CD4-positive, alpha-beta T cell (primary cell): Measurements from ENCODE around the gene ZP3. TPM values are rescaled to one million over a fixed set of nuclear protein-coding genes. Genes with fewer than 3 reads are reported as not detected.
A peak's percentile ranks its signal among the peaks of the same experiment; 100 is the strongest.
"Not testable (repeated sequence)": the region's sequence is repeated elsewhere in the genome, so short reads cannot be mapped to it uniquely, and the experiment has no call there.

ENCODE experiments used
- ATAC-seq: fragments of 200-7000 bp; cut with Tn5 transposase; one replicate; pipeline ENCODE4 v1.10.0; 2022; ENCODE audit warnings: mild to moderate bottlenecking; ENCODE audit not compliant: poor library complexity
- CTCF ChIA-PET: fragments of 350-600 bp; sonication (Branson Sonifier 250); formaldehyde crosslinking; loops from one replicate; lab custom pipeline; 2021; ENCODE audit warnings: antibody characterized with exemption, inconsistent platforms; lab: Charles Lee
- POLR2A ChIA-PET: fragments of 350-600 bp; sonication (Branson Sonifier 250); formaldehyde crosslinking; loops from one replicate; lab custom pipeline; 2021; ENCODE audit warnings: antibody characterized with exemption, inconsistent platforms; lab: Charles Lee
- DNase-seq, 14 experiments: peaks; one replicate each; pipeline ENCODE4 v3.0.0-alpha.2; 2013 to 2020; ENCODE audit warnings: mixed read lengths in 2 of 14
- H3K27ac ChIP-seq, 2 donors: one replicate each; pipeline versions ENCODE4 v1.5.1 to v1.7.0; 2013; ENCODE audit warnings: low read length in 2 of 2, low read depth in 1 of 2, mild to moderate bottlenecking in 1 of 2
- H3K27me3 ChIP-seq, 2 experiments: 1 replicate in 1 of 2; 2 replicates in 1 of 2; pipeline versions ENCODE4 v1.6.1 to v1.7.0; 2013; ENCODE audit warnings: low read length in 2 of 2, control low read depth in 1 of 2, mild to moderate bottlenecking in 1 of 2, moderate library complexity in 1 of 2; ENCODE audit not compliant: insufficient read depth in 2 of 2, control insufficient read depth in 1 of 2
- H3K36me3 ChIP-seq: one replicate; pipeline ENCODE4 v1.6.1; 2013; ENCODE audit warnings: low read length, control low read depth; ENCODE audit not compliant: insufficient read depth
- H3K4me1 ChIP-seq: one replicate; pipeline ENCODE4 v1.6.1; 2013; ENCODE audit warnings: low read length, control low read depth; ENCODE audit not compliant: insufficient read depth
- H3K4me3 ChIP-seq: one replicate; pipeline ENCODE4 v1.5.1; 2013; ENCODE audit warnings: mild to moderate bottlenecking, low read length, moderate library complexity
- H3K9me3 ChIP-seq, 2 experiments: 1 replicate in 1 of 2; 2 replicates in 1 of 2; pipeline versions ENCODE4 v1.6.1 to v1.7.0; 2013; ENCODE audit warnings: low read length in 2 of 2, mild to moderate bottlenecking in 2 of 2, control low read depth in 1 of 2, moderate library complexity in 1 of 2; ENCODE audit not compliant: control insufficient read depth in 1 of 2, insufficient read depth in 1 of 2
- H3K27ac Mint-ChIP-seq: one replicate; pipeline ENCODE4 v1.8.0; 2020; ENCODE audit warnings: mixed read lengths
- H3K27me3 Mint-ChIP-seq: one replicate; pipeline ENCODE4 v1.8.0; 2021; ENCODE audit warnings: mixed read lengths
- H3K36me3 Mint-ChIP-seq: one replicate; pipeline ENCODE4 v1.8.0; 2021; ENCODE audit warnings: low read depth, mixed read lengths
- H3K4me1 Mint-ChIP-seq: one replicate; pipeline ENCODE4 v1.8.0; 2021; ENCODE audit warnings: low read depth, mixed read lengths
- H3K4me3 Mint-ChIP-seq: one replicate; pipeline ENCODE4 v1.8.0; 2020; ENCODE audit warnings: mild to moderate bottlenecking, mixed read lengths
- H3K9me3 Mint-ChIP-seq: one replicate; pipeline ENCODE4 v1.8.0; 2020; ENCODE audit warnings: mixed read lengths
- intact Hi-C, 2 experiments: fragments of 100-400 bp; cut with DNase I in 1 of 2; cut with micrococcal nuclease in 1 of 2; formaldehyde crosslinking; loops; one replicate each; pipeline versions ENCODE4 v1.15.1 to v1.9.0; 2023 to 2025; cut with DNase I, micrococcal nuclease
- total RNA-seq, 174 experiments: library from RNA in 2 of 174; stranded (reverse) in 2 of 174; gene quantifications; one replicate each; pipeline ENCODE4 v1.2.3 and lab custom pipeline; 2021 to 2026

Gene ZP3
- total RNA-seq, 2 experiments from 2014 or later = 3.2 to 7.0 TPM

DNA sequence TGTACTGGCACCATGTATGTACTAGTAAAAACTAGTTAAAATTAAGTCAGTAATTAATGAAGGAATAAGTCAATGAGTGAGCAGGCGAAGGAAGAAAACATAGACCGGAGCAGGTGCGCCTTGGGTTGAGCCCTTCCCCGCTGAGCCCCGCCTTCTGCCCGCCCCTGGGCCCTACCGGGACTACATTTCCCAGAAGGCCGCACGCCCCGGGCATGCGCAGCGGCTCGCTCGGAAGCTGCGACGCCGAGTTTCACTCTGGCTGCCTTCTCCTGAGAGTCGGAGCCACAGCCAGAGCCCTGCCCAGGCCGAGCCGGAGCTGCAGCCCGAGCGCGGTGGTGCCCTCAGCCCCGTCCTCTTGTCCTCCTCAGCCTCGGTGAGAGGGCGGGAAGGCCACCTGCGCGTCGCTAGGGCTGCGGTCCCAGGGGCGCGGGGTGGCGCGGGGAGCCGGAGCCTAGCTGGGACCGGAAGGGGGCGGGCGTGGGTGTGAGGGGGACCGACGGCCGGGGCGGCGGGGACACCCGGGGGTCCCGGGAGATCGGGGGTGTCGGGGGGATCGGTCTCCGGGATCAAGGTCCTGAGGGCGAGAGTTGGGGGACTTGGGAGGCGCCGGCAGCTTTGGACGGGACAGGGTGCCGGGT, 36.8 kb downstream of the ZP3 start, which contains the start of gene DTX2:
TSS of gene DTX2 (plus strand) at position 246 of the 638 bp plus-strand sequence. CDS start 18,801 bp downstream, outside the sequence.
- ATAC-seq = peak; percentile 97
- intact Hi-C loops, H3K4me1 ChIP-seq, H3K27ac Mint-ChIP-seq, H3K27me3 ChIP-seq, H3K27ac ChIP-seq, H3K9me3 ChIP-seq, CTCF ChIA-PET, H3K36me3 ChIP-seq, H3K4me1 Mint-ChIP-seq, POLR2A ChIA-PET, H3K9me3 Mint-ChIP-seq, H3K36me3 Mint-ChIP-seq, H3K27me3 Mint-ChIP-seq: not testable (repeated sequence)
- peak within 1 kb of the TSS; percentile 54 for H3K4me3 Mint-ChIP-seq
- peak within 1 kb of the TSS; percentile 30 for H3K4me3 ChIP-seq
- DNase-seq = peak in 10 of 14 experiments; percentile 30 to 58 (median 46)

DNA sequence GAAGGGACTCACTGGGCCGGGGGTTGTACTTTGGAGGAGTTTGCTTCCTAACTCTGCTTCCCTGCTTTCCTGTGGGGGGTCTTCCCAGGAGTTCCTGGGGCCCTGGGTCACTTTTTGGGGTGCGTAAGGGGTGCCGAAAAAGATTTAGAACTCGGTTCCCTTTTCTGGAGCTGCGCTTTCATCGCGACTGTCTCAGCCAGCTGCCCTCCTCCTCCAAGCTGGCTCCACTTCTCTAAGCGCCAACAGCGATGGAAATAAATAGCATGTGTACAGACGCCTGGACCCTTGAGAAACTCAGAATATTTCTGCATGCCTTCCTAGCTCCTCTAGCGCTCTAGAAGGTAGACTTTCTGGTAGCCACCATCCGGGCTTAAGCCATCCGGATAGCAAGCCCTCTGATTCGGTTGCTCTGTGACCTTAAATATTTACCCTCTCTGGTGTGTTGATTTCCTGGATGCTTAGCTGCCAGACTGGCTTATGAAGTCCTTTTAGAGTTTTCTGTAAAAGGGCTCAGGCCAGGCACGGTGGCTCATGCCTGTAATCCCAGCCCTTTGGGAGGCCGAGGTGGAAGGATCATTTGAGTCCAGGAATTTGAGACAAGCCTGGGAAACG, 37.6 kb downstream of the ZP3 start:
- H3K4me3 ChIP-seq, H3K27ac Mint-ChIP-seq, H3K27me3 ChIP-seq, H3K9me3 ChIP-seq, DNase-seq, ATAC-seq, H3K27me3 Mint-ChIP-seq, H3K4me1 Mint-ChIP-seq, H3K4me1 ChIP-seq, CTCF ChIA-PET, H3K27ac ChIP-seq, H3K36me3 Mint-ChIP-seq, POLR2A ChIA-PET, H3K36me3 ChIP-seq, intact Hi-C loops, H3K9me3 Mint-ChIP-seq, H3K4me3 Mint-ChIP-seq: not testable (repeated sequence)

DNA sequence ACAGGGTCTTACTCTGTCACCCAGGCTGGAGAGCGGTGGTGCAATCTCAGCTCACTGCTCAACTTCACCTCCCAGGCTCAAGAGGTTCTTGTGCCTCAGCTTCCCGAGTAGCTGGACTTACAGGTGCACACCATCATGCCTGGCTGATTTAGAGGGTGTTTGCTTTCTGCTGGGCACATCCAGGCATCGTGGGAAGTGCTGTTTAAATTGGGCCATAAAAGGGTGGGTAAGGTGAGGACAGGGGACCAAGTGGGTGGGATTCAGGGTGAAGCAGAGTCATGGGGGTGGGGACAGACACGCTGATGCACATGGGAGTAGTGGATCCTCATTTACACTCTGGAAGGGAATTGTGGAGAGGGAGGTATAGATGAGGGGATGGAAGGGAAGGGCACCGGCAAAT, 40.2 kb downstream of the ZP3 start:
- H3K4me1 ChIP-seq, H3K4me1 Mint-ChIP-seq, H3K27ac ChIP-seq, H3K27me3 Mint-ChIP-seq, H3K27me3 ChIP-seq, ATAC-seq, H3K4me3 ChIP-seq, H3K9me3 ChIP-seq, CTCF ChIA-PET, DNase-seq, POLR2A ChIA-PET, H3K36me3 ChIP-seq, H3K36me3 Mint-ChIP-seq, H3K9me3 Mint-ChIP-seq, intact Hi-C loops, H3K4me3 Mint-ChIP-seq, H3K27ac Mint-ChIP-seq: not testable (repeated sequence)

GRCh38 chr7:76465950-76466349, 41.2 kb downstream of the ZP3 start:
- DNase-seq, H3K27ac Mint-ChIP-seq, H3K9me3 ChIP-seq, CTCF ChIA-PET, H3K4me3 Mint-ChIP-seq, H3K4me3 ChIP-seq, H3K4me1 ChIP-seq, H3K9me3 Mint-ChIP-seq, H3K36me3 Mint-ChIP-seq, H3K27me3 ChIP-seq, POLR2A ChIA-PET, ATAC-seq, H3K27me3 Mint-ChIP-seq, intact Hi-C loops, H3K36me3 ChIP-seq, H3K27ac ChIP-seq, H3K4me1 Mint-ChIP-seq: not testable (repeated sequence)

- H3K27ac Mint-ChIP-seq, H3K27me3 Mint-ChIP-seq, intact Hi-C loops: not testable (repeated sequence)
These were observed 43.1 kb downstream of the ZP3 start for GRCh38 chr7:76467743-76468404.

GRCh38 chr7:76471556-76472221, 46.9 kb downstream of the ZP3 start:
- POLR2A ChIA-PET, H3K9me3 Mint-ChIP-seq, H3K27me3 Mint-ChIP-seq: not testable (repeated sequence)

More at GRCh38 chr7:76467743-76468404, 43.1 kb downstream of the ZP3 start:
- H3K9me3 Mint-ChIP-seq, H3K36me3 ChIP-seq, CTCF ChIA-PET, ATAC-seq, H3K4me3 Mint-ChIP-seq, DNase-seq, H3K4me1 ChIP-seq, H3K4me3 ChIP-seq, H3K36me3 Mint-ChIP-seq, H3K4me1 Mint-ChIP-seq, H3K27me3 ChIP-seq, POLR2A ChIA-PET, H3K9me3 ChIP-seq, H3K27ac ChIP-seq: not testable (repeated sequence)

More at GRCh38 chr7:76471556-76472221, 46.9 kb downstream of the ZP3 start:
- intact Hi-C loops, H3K4me3 ChIP-seq, CTCF ChIA-PET, H3K36me3 Mint-ChIP-seq, H3K27me3 ChIP-seq, H3K27ac Mint-ChIP-seq, ATAC-seq, H3K27ac ChIP-seq, H3K36me3 ChIP-seq, H3K9me3 ChIP-seq, H3K4me1 ChIP-seq, H3K4me3 Mint-ChIP-seq, H3K4me1 Mint-ChIP-seq, DNase-seq: not testable (repeated sequence)
